ENCODE measurements around the gene PCAT7. TPM values are rescaled to one million over a fixed set of nuclear protein-coding genes. Genes with fewer than 3 reads are reported as not detected.
"Not testable (repeated sequence)": the region's sequence is repeated elsewhere in the genome, so short reads cannot be mapped to it uniquely, and the experiment has no call there.

Gene PCAT7
- total RNA-seq, 1 donor from 2014 or later = 5.2 TPM

- no peaks in the 10 kb centered on the region for H4K20me1 ChIP-seq (ENCODE audit: insufficient read depth, low read length)
- no peak overlapping the region for H2AFZ ChIP-seq (ENCODE audit: low read depth, low read length)
- peaks cover 4% of the 10 kb centered on the region for H3K27me3 Mint-ChIP-seq (ENCODE audit: low read depth, unreplicated experiment)
- H3K36me3 ChIP-seq (ENCODE audit: insufficient read depth, low read length) = no peaks in the 10 kb centered on the region
- no peak overlapping the region for H3K4me2 ChIP-seq (ENCODE audit: low read length)
- no peak overlapping the region for H3K4me3 ChIP-seq (ENCODE audit: insufficient read depth, low read depth, low read length)
- H3K4me3 Mint-ChIP-seq (ENCODE audit: unreplicated experiment) = no peak overlapping the region
- H3K27me3 ChIP-seq (ENCODE audit: insufficient read depth, low read length) = no peaks in the 10 kb centered on the region
- no peak for TF ChIP-seq CTCF (IDR thresholded peaks at IDR 0.05; ENCODE audit: insufficient read depth, low read depth, low read length)
- no peak for TF ChIP-seq EZH2 (IDR thresholded peaks at IDR 0.05; ENCODE audit: insufficient read depth, low read length)
- DNase-seq (ENCODE audit: low read depth) (no peak), FAIRE-seq (no peak)
- H3K27ac ChIP-seq (ENCODE audit: low read depth, low read length) = no peak overlapping the region
- H3K9ac ChIP-seq (ENCODE audit: low read length) = no peak overlapping the region
- H3K9me3 Mint-ChIP-seq (ENCODE audit: unreplicated experiment) = no peaks in the 10 kb centered on the region
- H3K79me2 ChIP-seq (ENCODE audit: insufficient read depth, low read length) = no peaks in the 10 kb centered on the region
- peaks cover 2% of the 10 kb centered on the region for H3K9me3 ChIP-seq (ENCODE audit: insufficient read depth, low read depth, low read length)
- peaks cover 13% of the 10 kb centered on the region for H3K4me1 Mint-ChIP-seq (ENCODE audit: low read depth, unreplicated experiment)
- no peaks in the 10 kb centered on the region for H3K36me3 Mint-ChIP-seq (ENCODE audit: low read depth, unreplicated experiment)
- H3K4me1 ChIP-seq (ENCODE audit: insufficient read depth, low read length) = no peaks in the 10 kb centered on the region
- no peak overlapping the region for H3K27ac Mint-ChIP-seq (ENCODE audit: unreplicated experiment)
Observed at GRCh38 chr9:94557376-94557775, 2.5 kb downstream of the PCAT7 start.

GRCh38 chr9:94560237-94560636 lies 5.4 kb downstream of the PCAT7 start:
- Mint-ChIP-seq H3K27me3 (ENCODE audit: low read depth, unreplicated experiment) (no peaks in the 10 kb centered on the region), H3K4me3 (ENCODE audit: unreplicated experiment) (no peak overlapping the region), H3K36me3 (ENCODE audit: low read depth, unreplicated experiment) (no peaks in the 10 kb centered on the region), H3K4me1 (ENCODE audit: low read depth, unreplicated experiment) (peaks cover 13% of the 10 kb centered on the region), H3K27ac (ENCODE audit: unreplicated experiment) (no peak overlapping the region), H3K9me3 (ENCODE audit: unreplicated experiment) (peaks cover 2% of the 10 kb centered on the region)
- no peak for FAIRE-seq
- no peaks in the 10 kb centered on the region for H3K36me3 ChIP-seq (ENCODE audit: insufficient read depth, low read length)
- TF ChIP-seq EZH2 (IDR thresholded peaks at IDR 0.05; ENCODE audit: insufficient read depth, low read length) = no peak
- no peaks in the 10 kb centered on the region for H3K79me2 ChIP-seq (ENCODE audit: insufficient read depth, low read length)
- no peak overlapping the region for H2AFZ ChIP-seq (ENCODE audit: low read depth, low read length)
- H3K27ac ChIP-seq (ENCODE audit: low read depth, low read length) = no peak overlapping the region
- no peak overlapping the region for H3K9ac ChIP-seq (ENCODE audit: low read length)
- no peak overlapping the region for H3K4me3 ChIP-seq (ENCODE audit: insufficient read depth, low read depth, low read length)
- no peak overlapping the region for H3K4me2 ChIP-seq (ENCODE audit: low read length)
- no peaks in the 10 kb centered on the region for H3K27me3 ChIP-seq (ENCODE audit: insufficient read depth, low read length)
- H3K4me1 ChIP-seq (ENCODE audit: insufficient read depth, low read length) = no peaks in the 10 kb centered on the region
- no peaks in the 10 kb centered on the region for H4K20me1 ChIP-seq (ENCODE audit: insufficient read depth, low read length)
- no peak for DNase-seq (ENCODE audit: low read depth)
- H3K9me3 ChIP-seq (ENCODE audit: insufficient read depth, low read depth, low read length) = peaks cover 2% of the 10 kb centered on the region

- H3K27ac Mint-ChIP-seq (ENCODE audit: unreplicated experiment) = no peak overlapping the region
- H3K27ac ChIP-seq (ENCODE audit: low read depth, low read length) = no peak overlapping the region
- no peak overlapping the region for H3K4me3 ChIP-seq (ENCODE audit: insufficient read depth, low read depth, low read length)
- no peaks in the 10 kb centered on the region for H3K36me3 Mint-ChIP-seq (ENCODE audit: low read depth, unreplicated experiment)
- peaks cover 2% of the 10 kb centered on the region for H3K9me3 Mint-ChIP-seq (ENCODE audit: unreplicated experiment)
- peaks cover 2% of the 10 kb centered on the region for H3K9me3 ChIP-seq (ENCODE audit: insufficient read depth, low read depth, low read length)
- H3K27me3 Mint-ChIP-seq (ENCODE audit: low read depth, unreplicated experiment) = no peaks in the 10 kb centered on the region
- no peaks in the 10 kb centered on the region for H3K36me3 ChIP-seq (ENCODE audit: insufficient read depth, low read length)
- H3K4me2 ChIP-seq (ENCODE audit: low read length) = no peak overlapping the region
- no peak for DNase-seq (ENCODE audit: low read depth)
- TF ChIP-seq EZH2 (IDR thresholded peaks at IDR 0.05; ENCODE audit: insufficient read depth, low read length) = no peak
- no peak for TF ChIP-seq CTCF (IDR thresholded peaks at IDR 0.05; ENCODE audit: insufficient read depth, low read depth, low read length)
- H3K79me2 ChIP-seq (ENCODE audit: insufficient read depth, low read length) = no peaks in the 10 kb centered on the region
- H3K27me3 ChIP-seq (ENCODE audit: insufficient read depth, low read length) = no peaks in the 10 kb centered on the region
- H3K4me1 Mint-ChIP-seq (ENCODE audit: low read depth, unreplicated experiment) = no peaks in the 10 kb centered on the region
- no peak overlapping the region for H3K4me3 Mint-ChIP-seq (ENCODE audit: unreplicated experiment)
- no peaks in the 10 kb centered on the region for H4K20me1 ChIP-seq (ENCODE audit: insufficient read depth, low read length)
- no peak overlapping the region for H2AFZ ChIP-seq (ENCODE audit: low read depth, low read length)
- no peaks in the 10 kb centered on the region for H3K4me1 ChIP-seq (ENCODE audit: insufficient read depth, low read length)
- H3K9ac ChIP-seq (ENCODE audit: low read length) = no peak overlapping the region
- no peak for FAIRE-seq
Observed at GRCh38 chr9:94563548-94563947, 8.7 kb downstream of the PCAT7 start.

- not testable (repeated sequence) for DNase-seq (ENCODE audit: low read depth); H3K9me3 ChIP-seq (ENCODE audit: insufficient read depth, low read depth, low read length); H3K4me3 Mint-ChIP-seq (ENCODE audit: unreplicated experiment); H3K4me3 ChIP-seq (ENCODE audit: insufficient read depth, low read depth, low read length); H3K4me1 Mint-ChIP-seq (ENCODE audit: low read depth, unreplicated experiment); H3K4me2 ChIP-seq (ENCODE audit: low read length); H2AFZ ChIP-seq (ENCODE audit: low read depth, low read length); H3K27me3 Mint-ChIP-seq (ENCODE audit: low read depth, unreplicated experiment); FAIRE-seq; H3K27me3 ChIP-seq (ENCODE audit: insufficient read depth, low read length); H3K4me1 ChIP-seq (ENCODE audit: insufficient read depth, low read length); H3K9me3 Mint-ChIP-seq (ENCODE audit: unreplicated experiment); H3K36me3 ChIP-seq (ENCODE audit: insufficient read depth, low read length); H3K79me2 ChIP-seq (ENCODE audit: insufficient read depth, low read length); H3K27ac ChIP-seq (ENCODE audit: low read depth, low read length); H3K27ac Mint-ChIP-seq (ENCODE audit: unreplicated experiment); H4K20me1 ChIP-seq (ENCODE audit: insufficient read depth, low read length); H3K36me3 Mint-ChIP-seq (ENCODE audit: low read depth, unreplicated experiment); H3K9ac ChIP-seq (ENCODE audit: low read length)
Observed at GRCh38 chr9:94564279-94564678, 9.4 kb downstream of the PCAT7 start.

Data from astrocyte (in vitro differentiated cells and primary cell).